IPS-15b (cell line): ENCODE data around the gene PHACTR1.
A peak's percentile ranks its signal among the peaks of the same experiment; 100 is the strongest.
"Not testable (repeated sequence)": the region's sequence is repeated elsewhere in the genome, so short reads cannot be mapped to it uniquely, and the experiment has no call there.

Experiments used
- H3K27me3 ChIP-seq: one replicate; pipeline ENCODE4 v1.6.1; 2013; ENCODE audit warnings: low read length; ENCODE audit not compliant: control insufficient read depth, insufficient read depth
- H3K36me3 ChIP-seq: one replicate; pipeline ENCODE4 v1.6.1; 2013; ENCODE audit warnings: low read length; ENCODE audit not compliant: control insufficient read depth, insufficient read depth
- H3K4me1 ChIP-seq: one replicate; pipeline ENCODE4 v1.6.1; 2013; ENCODE audit warnings: mild to moderate bottlenecking, low read length; ENCODE audit not compliant: control insufficient read depth, insufficient read depth
- H3K4me3 ChIP-seq: one replicate; pipeline ENCODE4 v1.5.1; 2013; ENCODE audit warnings: low read depth, low read length
- H3K9ac ChIP-seq: one replicate; pipeline ENCODE4 v1.6.1; 2013; ENCODE audit warnings: low read depth, mild to moderate bottlenecking, low read length
- H3K9me3 ChIP-seq: one replicate; pipeline ENCODE4 v1.6.1; 2013; ENCODE audit warnings: mild to moderate bottlenecking, low read length; ENCODE audit not compliant: control insufficient read depth, insufficient read depth

The PHACTR1 gene

GRCh38 chr6:12944528-12944927 lies 228.0 kb downstream of the PHACTR1 start:
- H3K9ac ChIP-seq, H3K4me1 ChIP-seq, H3K9me3 ChIP-seq, H3K4me3 ChIP-seq, H3K27me3 ChIP-seq, H3K36me3 ChIP-seq: not testable (repeated sequence)

- H3K4me1 ChIP-seq, result peaks cover 2% of the 10 kb centered on the region
- no peak overlapping the region for H3K9ac ChIP-seq
- H3K36me3 ChIP-seq, result no peaks in the 10 kb centered on the region
- H3K4me3 ChIP-seq, result no peak overlapping the region
- no peaks in the 10 kb centered on the region for H3K9me3 ChIP-seq
- no peaks in the 10 kb centered on the region for H3K27me3 ChIP-seq
Measured at GRCh38 chr6:12947151-12947871, 230.7 kb downstream of the PHACTR1 start.

GRCh38 chr6:12947967-12948366 lies 231.4 kb downstream of the PHACTR1 start:
- Histone ChIP-seq H3K36me3 (no peaks in the 10 kb centered on the region), H3K27me3 (no peaks in the 10 kb centered on the region), H3K9me3 (no peaks in the 10 kb centered on the region), H3K4me1 (peaks cover 2% of the 10 kb centered on the region), H3K4me3 (no peak overlapping the region), H3K9ac (no peak overlapping the region)

- Histone ChIP-seq H3K4me1 (peaks cover 8% of the 10 kb centered on the region), H3K27me3 (peaks cover 3% of the 10 kb centered on the region), H3K9me3 (no peaks in the 10 kb centered on the region), H3K4me3 (no peak overlapping the region), H3K36me3 (no peaks in the 10 kb centered on the region), H3K9ac (no peak overlapping the region)
Measured at GRCh38 chr6:12950976-12951375, 234.4 kb downstream of the PHACTR1 start.

GRCh38 chr6:12951415-12951814 lies 234.8 kb downstream of the PHACTR1 start:
- no peak overlapping the region for H3K9ac ChIP-seq
- no peaks in the 10 kb centered on the region for H3K9me3 ChIP-seq
- H3K27me3 ChIP-seq, result peaks cover 8% of the 10 kb centered on the region
- no peaks in the 10 kb centered on the region for H3K36me3 ChIP-seq
- peaks cover 13% of the 10 kb centered on the region for H3K4me1 ChIP-seq
- H3K4me3 ChIP-seq, result no peak overlapping the region

GRCh38 chr6:12952318-12952717 lies 235.8 kb downstream of the PHACTR1 start:
- Histone ChIP-seq H3K27me3 (peaks cover 16% of the 10 kb centered on the region), H3K4me3 (no peak overlapping the region), H3K36me3 (no peaks in the 10 kb centered on the region), H3K4me1 (peaks cover 17% of the 10 kb centered on the region), H3K9me3 (no peaks in the 10 kb centered on the region), H3K9ac (no peak overlapping the region)

GRCh38 chr6:12955956-12956355 lies 239.4 kb downstream of the PHACTR1 start:
- Histone ChIP-seq H3K27me3 (peaks cover 49% of the 10 kb centered on the region), H3K36me3 (no peaks in the 10 kb centered on the region), H3K4me3 (peak overlapping the region; percentile 37), H3K9ac (no peak overlapping the region), H3K9me3 (no peaks in the 10 kb centered on the region), H3K4me1 (peaks cover 26% of the 10 kb centered on the region)

GRCh38 chr6:12956991-12957320 lies 240.4 kb downstream of the PHACTR1 start:
- Histone ChIP-seq H3K9me3 (no peaks in the 10 kb centered on the region), H3K27me3 (peaks cover 57% of the 10 kb centered on the region), H3K4me3 (peak overlapping the region; percentile 60), H3K36me3 (no peaks in the 10 kb centered on the region), H3K4me1 (peaks cover 26% of the 10 kb centered on the region), H3K9ac (no peak overlapping the region)

GRCh38 chr6:12957321-12958051 lies 240.9 kb downstream of the PHACTR1 start:
- Histone ChIP-seq H3K9me3 (no peaks in the 10 kb centered on the region), H3K27me3 (peaks cover 57% of the 10 kb centered on the region), H3K36me3 (no peaks in the 10 kb centered on the region), H3K9ac (no peak overlapping the region), H3K4me1 (peaks cover 26% of the 10 kb centered on the region), H3K4me3 (peak overlapping the region; percentile 60)

GRCh38 chr6:12958052-12958706 lies 241.6 kb downstream of the PHACTR1 start:
- peaks cover 26% of the 10 kb centered on the region for H3K4me1 ChIP-seq
- no peaks in the 10 kb centered on the region for H3K9me3 ChIP-seq
- peaks cover 57% of the 10 kb centered on the region for H3K27me3 ChIP-seq
- no peak overlapping the region for H3K9ac ChIP-seq
- H3K4me3 ChIP-seq, result peak overlapping the region; percentile 60
- H3K36me3 ChIP-seq, result no peaks in the 10 kb centered on the region

GRCh38 chr6:12961761-12962160 lies 245.2 kb downstream of the PHACTR1 start:
- peaks cover 9% of the 10 kb centered on the region for H3K4me1 ChIP-seq
- no peaks in the 10 kb centered on the region for H3K9me3 ChIP-seq
- no peak overlapping the region for H3K4me3 ChIP-seq
- peaks cover 46% of the 10 kb centered on the region for H3K27me3 ChIP-seq
- no peak overlapping the region for H3K9ac ChIP-seq
- no peaks in the 10 kb centered on the region for H3K36me3 ChIP-seq

- Histone ChIP-seq H3K9ac (no peak overlapping the region), H3K4me3 (no peak overlapping the region), H3K27me3 (peaks cover 39% of the 10 kb centered on the region), H3K36me3 (no peaks in the 10 kb centered on the region), H3K9me3 (no peaks in the 10 kb centered on the region), H3K4me1 (peaks cover 7% of the 10 kb centered on the region)
Measured at GRCh38 chr6:12962529-12962928, 246.0 kb downstream of the PHACTR1 start.
